Neural crest cell (in vitro differentiated cells): ENCODE data around the gene MTARC2. TPM values are rescaled to one million over a fixed set of nuclear protein-coding genes. Genes with fewer than 3 reads are reported as not detected.

Experiments used
- DNase-seq: peaks from one replicate; pipeline ENCODE4 v3.0.0; 2021; ENCODE audit warnings: low read depth, mixed read lengths, low spot score
- H3K27ac Mint-ChIP-seq: one replicate; pipeline ENCODE4 v1.8.0; 2021; ENCODE audit warnings: mild to moderate bottlenecking, mixed read lengths; ENCODE audit not compliant: unreplicated experiment
- H3K27me3 Mint-ChIP-seq: 2 replicates; pipeline ENCODE4 v1.8.0; 2021; ENCODE audit warnings: low read depth, mild to moderate bottlenecking, mixed read lengths
- H3K36me3 Mint-ChIP-seq: 2 replicates; pipeline ENCODE4 v1.8.0; 2021; ENCODE audit warnings: low read depth, mild to moderate bottlenecking, mixed read lengths
- H3K4me1 Mint-ChIP-seq: 2 replicates; pipeline ENCODE4 v1.8.0; 2021; ENCODE audit warnings: mixed read lengths
- H3K4me3 Mint-ChIP-seq: one replicate; pipeline ENCODE4 v1.8.0; 2021; ENCODE audit warnings: mild to moderate bottlenecking, mixed read lengths
- H3K9me3 Mint-ChIP-seq: 2 replicates; pipeline ENCODE4 v1.8.0; 2021; ENCODE audit warnings: mixed read lengths
- CTCF ChIP-seq: fragments of 200-600 bp; sonication (generic); conservative IDR thresholded peaks from 2 replicates; pipeline ENCODE4 v1.5.0; 2021; ENCODE audit warnings: antibody characterized with exemption, mild to moderate bottlenecking
- total RNA-seq: library from RNA; stranded (reverse); gene quantifications from 2 replicates; pipeline ENCODE4 v1.2.1, GENCODE V29; 2021

MTARC2 gene
- total RNA-seq, 1 donor from 2014 or later = 4.1 TPM

GRCh38 chr1:220809187-220809550, 61.0 kb downstream of the MTARC2 start:
- Mint-ChIP-seq H3K4me3 (no peak overlapping the region), H3K9me3 (no peaks in the 10 kb centered on the region), H3K27me3 (no peaks in the 10 kb centered on the region), H3K4me1 (peaks cover 9% of the 10 kb centered on the region), H3K27ac (no peak overlapping the region), H3K36me3 (peaks cover 21% of the 10 kb centered on the region)
- no peak for TF ChIP-seq CTCF
- no peak for DNase-seq

- peaks cover 9% of the 10 kb centered on the region for H3K4me1 Mint-ChIP-seq
- H3K27me3 Mint-ChIP-seq = no peaks in the 10 kb centered on the region
Measured at GRCh38 chr1:220809704-220810103, 61.6 kb downstream of the MTARC2 start.

DNA sequence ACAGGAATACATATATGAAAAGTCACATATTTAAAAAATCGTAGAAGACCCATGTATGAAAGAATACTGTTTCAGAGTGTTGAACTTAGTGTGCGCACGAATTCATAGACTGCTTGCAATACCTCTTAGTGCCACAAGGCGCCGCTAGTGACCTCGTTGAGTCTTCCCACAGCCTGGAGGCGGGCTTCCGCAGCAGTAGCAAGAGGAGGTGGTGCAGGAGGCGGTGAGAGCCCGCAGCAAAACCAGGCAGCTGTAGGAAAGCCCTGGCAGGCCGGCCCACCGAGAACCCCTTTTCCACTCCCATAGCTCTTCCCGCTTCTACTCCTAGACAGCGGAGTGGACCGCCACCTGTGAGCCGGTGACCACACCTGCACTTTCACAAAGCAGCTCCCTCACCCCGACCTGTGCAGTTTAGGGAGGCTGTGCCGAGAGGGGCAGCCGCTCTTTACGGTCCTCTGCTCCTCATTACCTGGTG, 62.1 kb downstream of the MTARC2 start:
- peak; percentile 83 for TF ChIP-seq CTCF
- H3K27ac Mint-ChIP-seq = no peak overlapping the region
- no peaks in the 10 kb centered on the region for H3K27me3 Mint-ChIP-seq
- H3K4me3 Mint-ChIP-seq = no peak overlapping the region
- no peaks in the 10 kb centered on the region for H3K9me3 Mint-ChIP-seq
- DNase-seq = peak; percentile 53
- peaks cover 9% of the 10 kb centered on the region for H3K4me1 Mint-ChIP-seq
- peaks cover 22% of the 10 kb centered on the region for H3K36me3 Mint-ChIP-seq

More at GRCh38 chr1:220809704-220810103, 61.6 kb downstream of the MTARC2 start:
- no peak overlapping the region for H3K27ac Mint-ChIP-seq
- no peak overlapping the region for H3K4me3 Mint-ChIP-seq
- DNase-seq = no peak
- H3K9me3 Mint-ChIP-seq = no peaks in the 10 kb centered on the region
- TF ChIP-seq CTCF = no peak
- H3K36me3 Mint-ChIP-seq = peaks cover 24% of the 10 kb centered on the region

DNA sequence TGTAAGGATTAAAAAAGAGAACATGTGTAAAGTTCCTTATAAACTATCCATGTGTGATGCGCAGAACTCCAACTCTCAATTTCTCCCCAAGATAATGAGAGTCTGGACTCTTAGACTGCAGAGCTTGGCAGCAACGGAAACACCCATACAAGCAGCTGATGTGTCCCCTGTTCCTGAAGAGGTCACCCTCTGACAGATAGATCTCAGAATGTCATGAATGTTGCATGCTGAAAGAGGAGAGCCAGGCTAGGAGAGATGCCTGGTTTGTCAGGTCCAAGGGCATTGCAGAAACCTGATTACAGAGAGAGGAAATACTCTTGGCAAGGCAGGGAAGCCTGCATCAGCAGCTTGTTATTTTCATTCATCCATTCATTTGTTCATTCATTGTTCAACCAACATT, 62.8 kb downstream of the MTARC2 start:
- H3K27ac Mint-ChIP-seq = peak overlapping the region; percentile 43
- H3K36me3 Mint-ChIP-seq = peaks cover 26% of the 10 kb centered on the region
- no peaks in the 10 kb centered on the region for H3K9me3 Mint-ChIP-seq
- H3K27me3 Mint-ChIP-seq = no peaks in the 10 kb centered on the region
- no peak overlapping the region for H3K4me3 Mint-ChIP-seq
- no peak for DNase-seq
- TF ChIP-seq CTCF = no peak
- H3K4me1 Mint-ChIP-seq = peaks cover 9% of the 10 kb centered on the region

GRCh38 chr1:220811695-220812094, 63.6 kb downstream of the MTARC2 start:
- H3K4me1 Mint-ChIP-seq = peaks cover 9% of the 10 kb centered on the region
- H3K4me3 Mint-ChIP-seq = no peak overlapping the region
- H3K36me3 Mint-ChIP-seq = peaks cover 27% of the 10 kb centered on the region
- H3K9me3 Mint-ChIP-seq = no peaks in the 10 kb centered on the region
- no peak for TF ChIP-seq CTCF
- no peaks in the 10 kb centered on the region for H3K27me3 Mint-ChIP-seq
- H3K27ac Mint-ChIP-seq = no peak overlapping the region
- no peak for DNase-seq

- DNase-seq = no peak
- no peak for TF ChIP-seq CTCF
- no peak overlapping the region for H3K4me3 Mint-ChIP-seq
- H3K9me3 Mint-ChIP-seq = no peaks in the 10 kb centered on the region
- peaks cover 9% of the 10 kb centered on the region for H3K4me1 Mint-ChIP-seq
- H3K27ac Mint-ChIP-seq = no peak overlapping the region
- H3K27me3 Mint-ChIP-seq = no peaks in the 10 kb centered on the region
- H3K36me3 Mint-ChIP-seq = peaks cover 31% of the 10 kb centered on the region
Measured at GRCh38 chr1:220812308-220812707, 64.2 kb downstream of the MTARC2 start.
